T-helper 1 cell treated with Interleukin-12 subunit alpha and Interleukin-12 subunit beta and Interleukin-4 antibody, amounts not matched to agents 30 μg/mL and 1 μg/mL, for 36 hours (primary cell): ENCODE measurements around the gene ACSS1.

Experiments
- H3K27ac Mint-ChIP-seq: one replicate; pipeline ENCODE4 v1.8.0; 2021; ENCODE audit warnings: mild to moderate bottlenecking, mixed read lengths
- H3K27me3 Mint-ChIP-seq: one replicate; pipeline ENCODE4 v1.8.0; 2021; ENCODE audit warnings: low read depth, mixed read lengths
- H3K36me3 Mint-ChIP-seq: one replicate; pipeline ENCODE4 v1.8.0; 2021; ENCODE audit warnings: low read depth, mixed read lengths
- H3K4me1 Mint-ChIP-seq: one replicate; pipeline ENCODE4 v1.8.0; 2021; ENCODE audit warnings: low read depth, mixed read lengths
- H3K4me3 Mint-ChIP-seq: one replicate; pipeline ENCODE4 v1.8.0; 2021; ENCODE audit warnings: mild to moderate bottlenecking, moderate library complexity, mixed read lengths
- H3K9me3 Mint-ChIP-seq: one replicate; pipeline ENCODE4 v1.8.0; 2021; ENCODE audit warnings: mixed read lengths

ACSS1 gene

DNA sequence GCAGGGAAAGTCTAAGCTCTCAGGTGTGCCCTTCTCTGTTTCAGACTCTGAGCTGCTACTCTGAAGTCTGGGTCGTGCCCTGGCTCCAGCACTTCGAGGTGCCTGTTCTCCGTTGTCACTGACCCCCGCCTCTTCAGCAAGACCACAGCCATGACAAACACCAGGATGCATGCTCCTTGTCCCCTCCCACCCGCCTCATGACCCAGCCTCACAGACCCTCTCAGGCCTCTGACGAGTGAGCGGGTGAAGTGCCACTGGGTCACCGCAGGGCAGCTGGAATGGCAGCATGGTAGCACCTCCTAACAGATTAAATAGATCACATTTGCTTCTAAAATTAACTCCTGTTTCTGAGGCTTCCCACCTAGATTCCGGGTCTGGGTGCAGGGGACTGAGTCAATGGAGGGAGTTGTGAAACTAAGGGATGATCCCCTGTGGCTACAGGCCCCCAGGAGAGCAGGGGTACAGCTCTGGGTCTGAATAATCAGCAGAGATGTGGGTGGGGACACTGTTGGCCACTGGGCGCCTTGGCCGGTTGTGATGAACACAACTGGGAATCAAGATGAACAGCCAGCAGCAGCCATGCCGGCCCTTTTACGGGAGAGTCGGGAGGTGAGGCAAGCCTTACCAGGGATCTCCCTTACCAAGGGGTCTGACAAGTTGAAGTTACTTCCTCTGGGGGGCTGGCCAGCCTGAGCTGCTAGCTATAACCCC is 98.2 kb downstream of the ACSS1 start:
- Mint-ChIP-seq H3K9me3 (no peaks in the 10 kb centered on the region), H3K4me3 (no peak overlapping the region), H3K4me1 (peaks cover 18% of the 10 kb centered on the region), H3K27me3 (no peaks in the 10 kb centered on the region), H3K27ac (peak overlapping the region; percentile 62), H3K36me3 (peaks cover 52% of the 10 kb centered on the region)

DNA sequence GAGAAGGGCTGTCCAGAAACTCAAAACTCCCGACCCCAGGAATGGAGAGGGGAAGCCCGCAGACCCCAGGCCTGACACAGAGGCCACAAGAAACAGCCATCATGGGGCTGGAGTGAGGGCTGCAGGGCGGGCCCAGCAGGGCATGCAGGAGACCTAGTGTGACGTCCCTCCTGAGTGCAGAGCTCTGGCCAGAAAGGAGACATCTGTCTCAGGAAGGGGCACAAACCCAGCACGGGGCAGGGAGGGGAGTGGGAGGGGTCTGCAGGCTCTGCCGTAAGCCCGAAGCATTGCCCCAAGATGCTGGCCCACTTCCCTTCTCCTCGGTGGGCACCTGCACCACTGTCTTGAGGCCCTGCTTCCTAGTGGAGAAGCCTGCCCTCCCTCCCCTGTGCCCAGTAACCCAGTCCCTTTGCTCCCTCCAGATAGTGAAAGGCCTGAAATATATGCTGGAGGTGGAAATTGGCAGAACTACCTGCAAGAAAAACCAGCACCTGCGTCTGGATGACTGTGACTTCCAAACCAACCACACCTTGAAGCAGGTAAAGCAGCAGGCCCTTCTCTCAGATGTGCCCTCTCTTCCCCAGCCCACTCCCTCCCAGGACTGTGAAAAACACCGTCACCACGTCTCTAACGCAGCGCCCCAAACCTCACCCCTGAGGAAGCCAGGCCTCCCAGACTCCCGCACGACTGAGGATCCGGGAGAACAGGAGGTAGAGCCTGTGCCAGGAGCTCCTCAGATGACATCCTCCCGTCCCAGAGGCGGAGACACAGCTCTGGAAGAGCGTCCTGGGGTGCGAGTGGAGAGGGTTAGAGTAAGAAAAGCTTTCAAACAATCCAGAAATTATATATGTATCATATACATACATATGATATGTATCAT is 99.2 kb downstream of the ACSS1 start:
- H3K4me1 Mint-ChIP-seq, result peaks cover 23% of the 10 kb centered on the region
- H3K36me3 Mint-ChIP-seq, result peaks cover 55% of the 10 kb centered on the region
- no peak overlapping the region for H3K4me3 Mint-ChIP-seq
- H3K9me3 Mint-ChIP-seq, result no peaks in the 10 kb centered on the region
- H3K27me3 Mint-ChIP-seq, result no peaks in the 10 kb centered on the region
- no peak overlapping the region for H3K27ac Mint-ChIP-seq

DNA sequence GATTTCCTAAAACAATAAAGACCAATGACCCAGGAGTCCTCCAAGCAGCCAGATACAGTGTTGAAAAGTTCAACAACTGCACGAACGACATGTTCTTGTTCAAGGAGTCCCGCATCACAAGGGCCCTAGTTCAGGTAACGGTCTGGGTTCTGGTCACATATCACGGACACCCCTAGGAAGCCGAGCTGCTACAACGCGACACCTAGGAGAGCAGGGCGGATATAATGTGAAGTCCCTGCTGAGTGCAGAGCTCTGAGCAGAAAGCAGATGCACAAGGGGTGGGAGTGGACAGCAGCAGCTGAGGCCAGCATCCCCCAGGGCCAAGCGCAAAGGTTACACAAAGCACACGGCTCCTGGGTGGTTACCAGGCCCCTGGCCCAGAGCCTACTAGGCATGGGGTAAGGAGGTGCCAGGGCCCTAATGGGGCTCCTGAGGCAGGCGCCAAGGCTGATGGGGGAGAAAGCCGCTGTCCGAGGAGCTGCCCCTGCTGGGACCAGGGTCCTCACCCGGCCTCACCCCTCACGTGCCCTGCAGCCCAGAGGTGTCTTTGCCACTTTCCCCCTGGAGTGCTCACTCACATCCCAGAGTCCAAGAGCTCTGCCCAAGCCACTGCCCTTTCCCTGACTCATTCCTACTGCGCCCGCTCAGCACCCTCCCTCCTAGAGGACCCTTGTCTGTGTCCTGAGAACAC is 100.5 kb downstream of the ACSS1 start:
- Mint-ChIP-seq H3K4me3 (no peak overlapping the region), H3K9me3 (no peaks in the 10 kb centered on the region), H3K4me1 (peaks cover 29% of the 10 kb centered on the region), H3K36me3 (peaks cover 53% of the 10 kb centered on the region), H3K27me3 (no peaks in the 10 kb centered on the region), H3K27ac (no peak overlapping the region)
